ENCODE measurements around the gene S100PBP.

The S100PBP gene

DNA sequence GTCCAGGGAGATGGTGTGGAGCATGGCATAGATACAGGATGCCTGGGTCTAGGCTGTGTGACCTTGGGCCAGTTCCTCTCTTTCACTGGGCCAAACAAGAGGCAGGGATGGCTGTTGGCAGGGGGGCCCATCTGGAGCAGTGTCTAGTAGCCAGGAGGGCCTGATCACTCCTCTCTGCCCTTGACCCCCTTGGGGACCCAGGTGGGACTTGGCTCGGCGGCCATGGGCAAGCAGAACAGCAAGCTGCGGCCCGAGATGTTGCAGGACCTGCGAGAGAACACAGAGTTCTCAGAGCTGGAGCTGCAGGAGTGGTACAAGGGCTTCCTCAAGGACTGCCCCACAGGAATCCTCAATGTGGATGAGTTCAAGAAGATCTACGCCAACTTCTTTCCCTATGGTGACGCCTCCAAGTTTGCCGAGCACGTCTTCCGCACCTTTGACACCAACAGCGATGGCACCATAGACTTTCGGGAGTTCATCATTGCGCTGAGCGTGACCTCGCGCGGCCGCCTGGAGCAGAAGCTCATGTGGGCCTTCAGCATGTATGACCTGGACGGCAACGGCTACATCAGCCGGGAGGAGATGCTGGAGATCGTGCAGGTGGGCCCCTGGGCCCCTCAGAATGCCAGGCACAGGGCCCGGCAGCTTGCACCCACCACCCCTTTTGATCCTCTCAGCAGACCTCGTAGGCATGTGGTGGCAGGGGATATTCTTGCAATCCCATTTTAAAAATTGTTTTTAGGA lies 71.4 kb downstream of the S100PBP start:
- DNase-seq: no peak

DNA sequence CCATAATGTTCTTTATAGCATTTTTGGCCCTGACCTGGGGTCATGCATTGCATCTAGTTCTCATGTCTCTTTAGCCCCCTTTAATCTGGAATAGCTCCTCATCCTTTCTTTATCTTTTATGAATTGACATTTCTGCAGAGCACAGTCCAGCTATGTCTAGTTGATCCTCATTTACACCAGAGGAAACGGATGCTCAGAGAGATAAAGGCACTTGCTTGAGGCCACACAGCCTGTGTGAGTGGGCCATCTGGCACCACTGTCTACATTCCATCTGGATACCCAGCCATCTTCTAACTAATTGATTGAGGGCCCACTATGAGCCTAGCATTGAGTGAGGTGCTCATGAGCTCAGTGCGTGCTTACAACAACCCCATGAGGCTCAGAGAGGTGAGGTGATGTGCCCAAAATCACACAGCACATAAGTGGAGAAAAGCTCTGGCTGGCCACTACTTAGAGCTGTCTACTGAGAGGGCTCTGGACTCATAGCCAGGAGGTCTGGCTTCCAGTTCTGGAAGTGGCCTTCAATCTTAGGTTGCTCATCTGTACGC lies 72.4 kb downstream of the S100PBP start:
- no peak for DNase-seq

DNA sequence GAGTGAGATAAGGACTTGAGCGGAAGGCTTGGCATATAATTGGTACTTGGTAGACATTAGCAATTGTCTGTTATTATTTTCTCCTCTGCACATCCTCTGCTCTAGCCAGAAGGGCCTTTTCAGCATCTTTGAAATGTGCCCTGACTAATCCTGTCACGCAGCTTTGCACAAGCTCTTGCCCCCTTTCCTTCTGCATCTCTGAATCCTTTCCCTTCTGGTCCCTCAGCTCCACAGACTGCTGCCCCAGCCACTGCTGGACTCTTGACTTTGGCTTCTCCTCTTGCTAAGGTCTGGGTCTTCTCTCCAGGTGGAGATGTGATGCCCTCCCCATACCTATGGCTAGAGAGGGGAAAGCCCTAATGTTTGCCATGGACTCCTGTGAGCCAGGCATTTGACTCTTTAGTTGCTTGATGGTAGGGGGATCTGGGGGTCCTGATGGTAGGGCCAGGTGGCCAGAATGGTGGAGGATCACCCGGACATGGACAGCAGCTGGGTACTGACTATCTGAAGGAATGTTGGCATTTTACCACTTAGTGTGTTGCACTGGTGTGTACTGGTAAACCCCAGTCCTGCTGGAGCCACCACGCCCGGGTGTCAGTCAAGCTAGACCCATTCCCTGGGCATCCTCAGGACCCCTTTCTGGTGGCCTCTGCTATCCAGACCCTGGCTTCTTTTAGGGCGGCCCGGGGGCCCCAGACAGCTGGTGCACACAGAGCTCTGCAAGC lies 73.2 kb downstream of the S100PBP start:
- DNase-seq: no peak

GRCh38 chr1:32891241-32891570 lies 73.8 kb downstream of the S100PBP start:
- DNase-seq: no peak

DNA sequence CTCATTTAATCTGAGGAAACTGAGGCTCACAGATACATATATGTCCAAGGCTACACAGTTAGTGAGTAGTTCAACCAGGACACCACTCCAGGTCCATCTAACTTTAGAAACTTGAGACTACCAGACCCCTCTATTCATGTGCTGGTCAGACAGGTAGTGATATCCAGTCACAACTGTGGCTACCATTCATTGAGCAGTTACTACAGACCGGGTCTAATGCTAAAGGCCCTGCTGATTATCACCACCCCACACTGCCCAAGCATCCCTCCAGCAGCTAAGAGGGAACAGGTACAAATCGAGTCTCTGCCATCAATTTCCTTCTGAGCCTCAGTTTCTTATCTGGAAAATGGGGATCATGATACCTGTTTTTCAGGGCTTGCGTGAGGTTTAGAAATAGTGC lies 74.2 kb downstream of the S100PBP start:
- DNase-seq: no peak

DNA sequence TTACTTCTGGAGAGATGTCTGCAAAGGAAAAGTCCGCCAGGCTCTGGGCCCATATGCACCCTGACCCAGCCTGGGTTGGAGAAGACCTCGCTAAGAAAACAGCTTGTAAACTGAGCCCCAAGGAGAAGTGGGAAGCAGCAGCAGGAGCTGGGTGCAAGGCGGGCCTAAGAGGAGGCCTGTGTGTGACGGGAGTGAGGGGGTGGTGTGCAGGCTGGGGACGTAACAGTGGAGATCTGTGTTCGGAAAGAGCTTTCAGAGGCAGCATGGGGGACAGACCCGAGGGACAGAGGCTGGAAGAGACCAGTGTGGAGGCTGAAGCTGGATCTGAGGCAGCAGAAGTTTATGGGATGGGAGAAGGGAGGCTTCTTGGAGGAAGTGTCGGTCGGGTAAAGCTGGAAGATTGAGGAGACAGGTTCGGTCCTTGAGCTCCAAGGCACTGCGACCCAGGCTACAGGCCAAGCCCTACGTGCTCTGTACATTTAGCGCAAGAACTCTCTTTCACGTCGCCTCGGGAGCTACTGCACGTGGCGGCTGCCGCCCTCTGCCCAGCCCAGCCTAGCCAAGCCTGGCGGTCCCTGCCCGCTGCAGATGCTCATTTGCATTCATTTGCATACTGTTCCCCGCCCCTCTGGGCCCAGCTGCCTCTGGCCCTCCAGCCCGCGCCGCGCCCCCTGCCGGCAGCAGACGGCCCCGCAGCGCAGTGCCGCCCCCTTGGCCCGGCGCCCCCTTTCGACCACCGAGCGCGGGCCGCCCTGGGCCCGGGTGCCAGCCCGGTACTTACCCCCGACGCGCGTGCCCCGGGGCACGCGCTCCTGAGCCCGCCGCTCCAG lies 75.1 kb downstream of the S100PBP start:
- DNase-seq: no peak

DNA sequence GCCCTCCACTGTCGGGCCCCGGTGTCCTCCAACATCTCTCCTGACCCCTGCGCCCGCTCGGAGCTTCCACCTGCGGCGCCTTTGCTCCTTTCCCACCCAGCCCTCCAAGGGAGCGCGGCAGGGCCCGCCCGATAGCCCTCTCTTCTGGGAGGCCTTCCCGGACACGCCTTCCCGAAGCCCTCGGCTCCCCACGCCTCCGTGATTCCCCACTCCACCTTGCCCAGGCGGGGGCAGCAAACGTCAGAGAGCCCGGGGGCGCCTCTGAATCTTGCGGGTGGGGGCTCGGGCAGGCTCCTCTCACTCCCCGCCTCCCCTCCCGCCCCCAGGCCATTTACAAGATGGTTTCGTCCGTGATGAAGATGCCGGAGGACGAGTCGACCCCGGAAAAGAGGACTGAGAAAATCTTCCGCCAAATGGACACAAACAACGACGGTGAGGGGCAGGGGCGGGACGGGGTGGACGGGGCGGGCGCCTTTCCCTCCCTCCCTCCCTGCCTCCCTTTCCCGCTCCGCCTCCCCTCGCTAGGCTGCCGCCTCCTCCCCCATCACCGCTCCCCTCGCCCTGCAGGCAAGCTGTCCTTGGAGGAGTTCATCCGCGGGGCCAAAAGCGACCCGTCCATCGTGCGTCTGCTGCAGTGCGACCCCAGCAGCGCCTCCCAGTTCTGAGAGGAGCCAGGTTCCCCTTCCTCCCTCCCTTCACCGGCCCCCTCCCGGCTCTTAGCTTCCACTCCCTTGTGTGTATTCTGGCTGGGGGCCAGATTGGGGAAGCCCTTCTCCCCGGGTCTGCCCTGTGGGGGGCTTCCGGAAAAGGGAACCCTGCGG lies 76.0 kb downstream of the S100PBP start:
- no peak for DNase-seq

- no peak for DNase-seq
These were observed 76.7 kb downstream of the S100PBP start for GRCh38 chr1:32894019-32894600.

DNA sequence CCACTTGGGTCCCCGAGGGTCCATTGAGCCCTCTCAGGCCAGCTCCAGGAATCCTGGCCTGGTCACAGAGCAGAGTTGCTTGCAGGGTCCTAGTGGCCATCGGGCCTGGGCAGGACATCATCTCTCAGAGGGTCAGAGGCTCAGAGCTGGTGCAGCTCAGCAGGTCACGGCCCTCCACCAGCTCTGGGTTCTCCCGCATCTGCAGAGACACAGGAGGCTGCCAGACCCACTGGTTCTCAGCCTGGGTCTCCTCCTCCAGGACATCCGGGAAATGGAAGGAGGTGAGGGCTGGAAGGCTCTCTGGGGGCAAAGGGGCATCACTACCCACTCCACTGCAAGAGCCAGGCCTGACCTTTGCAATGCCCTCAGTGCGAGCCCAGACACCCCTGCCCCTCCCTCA lies 77.2 kb downstream of the S100PBP start:
- no peak for DNase-seq

DNA sequence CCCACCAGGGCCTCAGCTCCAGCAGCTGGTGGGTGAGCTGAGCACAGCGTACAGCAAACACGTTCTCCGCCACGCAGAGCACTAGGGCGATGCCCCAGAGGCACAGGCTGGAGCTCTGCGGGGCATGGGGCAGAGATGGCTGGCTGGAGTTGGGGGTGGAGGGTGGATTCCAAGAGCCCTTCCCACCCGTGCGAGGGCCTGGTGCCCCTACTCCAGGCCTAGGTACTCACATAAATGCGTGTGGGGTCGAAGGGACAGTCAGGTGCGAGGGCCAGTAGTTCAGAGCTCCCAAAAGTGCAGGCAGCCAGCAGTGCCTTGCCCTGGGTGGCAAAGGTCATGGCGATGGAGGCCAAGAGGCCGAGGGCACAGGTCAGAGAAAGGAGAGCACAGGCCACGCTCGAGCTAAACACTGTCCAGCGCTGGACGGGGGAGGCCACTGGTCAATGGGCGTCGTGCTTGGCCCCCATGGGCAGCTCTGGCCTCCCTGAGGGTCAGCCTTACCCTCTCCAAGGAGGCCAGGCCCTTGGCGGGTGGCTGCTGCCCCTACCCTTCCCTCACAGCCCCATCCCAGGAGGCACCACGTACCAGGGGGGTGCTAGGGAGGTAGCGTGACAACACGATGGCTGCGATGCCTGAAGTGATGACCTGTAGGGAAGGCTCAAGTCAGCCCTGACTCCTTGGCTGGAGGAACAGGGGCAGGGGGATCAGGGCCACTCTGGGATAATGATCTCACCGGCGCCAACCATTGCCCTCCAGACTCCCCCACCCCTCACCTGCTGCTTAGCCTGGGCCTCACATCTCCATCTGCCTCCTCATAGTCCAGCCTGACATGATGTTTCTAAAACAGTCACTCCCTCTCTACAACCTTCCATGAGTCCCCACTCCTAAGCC lies 78.1 kb downstream of the S100PBP start:
- no peak for DNase-seq

- DNase-seq: no peak
These were observed 79.0 kb downstream of the S100PBP start for GRCh38 chr1:32896451-32896850.

DNA sequence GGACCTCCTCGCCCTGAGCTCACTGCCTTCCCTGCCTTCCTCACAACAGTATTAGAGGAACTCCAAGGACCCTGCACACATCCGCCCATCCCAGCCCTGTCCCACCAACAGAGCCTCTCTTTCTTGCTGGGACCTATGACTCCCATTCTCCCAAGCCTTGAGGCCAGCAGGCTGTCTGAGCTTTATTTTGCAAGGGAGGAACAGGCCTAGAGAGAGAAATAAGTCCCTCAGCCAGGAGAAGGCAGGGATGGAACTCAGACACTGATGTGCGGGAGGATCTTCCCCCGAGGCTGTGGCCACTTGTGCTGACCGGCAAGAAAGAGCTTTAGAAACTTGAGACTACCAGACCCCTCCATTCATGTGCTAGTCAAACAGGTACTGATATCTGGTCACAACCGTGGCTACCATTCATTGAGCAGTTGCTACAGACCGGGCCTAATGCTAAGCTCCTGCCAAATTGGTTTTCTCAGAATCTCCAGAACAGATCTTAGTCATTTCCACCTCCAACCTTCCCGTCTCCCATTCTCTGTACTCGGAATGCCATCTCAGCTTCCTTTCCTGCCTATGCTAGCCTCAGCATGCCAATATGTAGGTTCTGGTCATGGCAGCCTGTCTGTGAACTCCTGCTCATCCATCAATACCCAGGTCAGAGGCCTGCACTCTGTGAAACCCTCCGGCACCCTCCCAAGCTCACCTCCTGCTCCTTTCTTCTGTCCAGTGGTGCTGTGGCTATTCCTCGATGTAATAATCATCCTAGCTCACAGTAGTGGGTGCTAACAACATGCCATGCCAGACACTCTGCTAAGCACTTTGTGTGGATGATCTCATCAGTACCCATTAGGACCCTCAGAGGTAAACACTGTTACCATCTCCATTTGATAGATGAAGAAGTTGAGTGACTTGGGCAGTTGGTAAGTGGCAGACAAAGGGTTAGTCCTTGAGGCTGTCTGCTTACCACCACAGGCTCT lies 79.9 kb downstream of the S100PBP start:
- DNase-seq: no peak

DNA sequence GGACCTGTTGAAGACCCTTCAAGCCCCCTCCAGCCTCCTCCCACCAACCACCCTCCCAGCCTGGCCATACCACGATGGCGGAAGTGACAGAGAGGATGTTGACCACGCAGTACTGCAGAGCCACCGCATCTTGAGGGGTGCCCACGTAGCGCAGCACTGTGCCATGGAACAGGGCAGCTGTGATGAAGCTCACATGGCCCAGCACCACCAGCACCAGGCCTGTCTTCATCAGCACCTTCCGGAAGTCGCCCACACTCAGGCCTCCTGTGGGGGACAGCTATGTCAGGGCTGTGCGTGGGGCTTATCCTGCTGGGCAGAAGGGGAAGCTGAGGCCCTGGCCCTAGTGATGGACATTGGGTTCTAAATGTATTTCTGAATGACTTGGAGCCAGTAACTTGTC lies 80.6 kb downstream of the S100PBP start:
- no peak for DNase-seq

- DNase-seq: no peak
These were observed 81.5 kb downstream of the S100PBP start for GRCh38 chr1:32898958-32899357.

GRCh38 chr1:32899586-32900296 lies 82.3 kb downstream of the S100PBP start:
- no peak for DNase-seq

DNA sequence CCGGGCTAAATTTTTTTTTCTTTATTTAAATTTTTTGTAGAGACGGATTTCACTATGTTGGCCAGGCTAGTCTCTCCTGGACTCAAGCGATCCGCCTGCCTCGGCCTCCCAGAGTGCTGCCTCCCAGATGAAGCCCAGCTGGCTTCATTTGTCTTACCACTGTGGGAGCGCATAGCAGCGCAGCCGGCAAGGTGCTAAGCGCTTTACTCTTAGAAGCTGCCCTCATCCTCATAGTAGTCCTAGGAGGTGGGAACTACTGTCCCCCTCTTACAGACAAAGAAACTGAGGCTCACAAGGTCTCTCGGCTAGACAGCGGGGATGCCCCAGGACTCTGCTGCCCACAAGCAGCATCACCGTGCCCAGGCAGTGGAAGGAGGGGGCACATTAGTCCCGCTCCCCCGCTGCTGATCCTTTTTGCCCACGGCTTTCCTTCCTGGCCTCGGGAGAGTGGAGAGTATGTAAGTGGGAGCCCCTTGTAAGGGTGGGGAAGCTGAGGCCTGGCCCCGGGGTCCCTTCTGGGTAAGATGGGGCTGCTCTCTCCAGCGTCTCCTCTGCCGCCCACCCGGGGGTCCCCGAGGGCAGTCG lies 83.0 kb downstream of the S100PBP start:
- no peak for DNase-seq

DNA sequence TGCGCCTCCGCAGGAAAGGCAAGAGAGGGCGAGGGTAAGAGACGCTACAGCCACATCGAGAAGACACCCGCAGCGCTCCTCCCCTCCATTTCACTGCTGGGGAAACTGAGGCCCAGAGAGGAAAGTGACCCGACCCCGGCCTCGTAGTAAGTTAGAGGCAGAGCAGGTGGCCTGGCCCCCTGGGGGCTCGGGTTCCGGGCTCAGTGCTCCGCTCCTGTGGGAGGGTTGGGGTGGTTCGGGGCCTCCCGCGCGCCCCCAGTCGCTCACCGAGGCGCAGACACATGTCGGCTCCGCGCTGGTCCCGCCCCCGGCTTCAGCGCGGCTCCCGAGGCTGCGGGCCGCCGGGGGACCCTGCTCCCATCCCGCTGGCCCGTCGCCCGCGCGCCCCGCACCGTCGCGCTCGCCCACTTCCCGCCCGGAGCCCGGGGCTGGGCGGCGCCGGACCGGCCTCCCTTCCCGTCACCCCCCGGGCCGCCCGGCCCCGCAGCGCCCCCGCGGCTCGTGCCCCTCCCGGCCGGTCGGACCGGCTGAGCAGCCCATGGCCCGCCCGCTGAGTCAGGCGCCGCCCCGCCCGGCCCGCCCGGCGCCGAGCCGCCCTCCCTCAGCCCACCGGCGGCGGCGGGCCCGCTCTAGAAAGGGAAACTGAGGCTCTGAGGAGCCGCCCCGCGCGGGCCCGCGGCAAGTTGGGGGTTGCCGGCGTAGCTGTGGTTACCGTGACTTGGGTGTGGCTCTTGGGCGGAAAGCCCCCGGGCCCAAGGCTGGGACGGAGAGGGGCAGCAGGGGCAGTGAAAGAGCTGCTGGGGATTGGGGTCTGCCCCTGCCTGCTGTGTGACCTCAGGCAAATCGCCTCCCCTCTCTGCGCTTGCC lies 83.7 kb downstream of the S100PBP start, which contains the start of gene TMEM54:
Gene TMEM54, minus strand, starts transcription at position 434 of the 867 bp plus-strand sequence. Its CDS starts 151 bp downstream, at position 283.
- no peak for DNase-seq
